Measurements from ENCODE around the gene LRRC30.

DNA sequence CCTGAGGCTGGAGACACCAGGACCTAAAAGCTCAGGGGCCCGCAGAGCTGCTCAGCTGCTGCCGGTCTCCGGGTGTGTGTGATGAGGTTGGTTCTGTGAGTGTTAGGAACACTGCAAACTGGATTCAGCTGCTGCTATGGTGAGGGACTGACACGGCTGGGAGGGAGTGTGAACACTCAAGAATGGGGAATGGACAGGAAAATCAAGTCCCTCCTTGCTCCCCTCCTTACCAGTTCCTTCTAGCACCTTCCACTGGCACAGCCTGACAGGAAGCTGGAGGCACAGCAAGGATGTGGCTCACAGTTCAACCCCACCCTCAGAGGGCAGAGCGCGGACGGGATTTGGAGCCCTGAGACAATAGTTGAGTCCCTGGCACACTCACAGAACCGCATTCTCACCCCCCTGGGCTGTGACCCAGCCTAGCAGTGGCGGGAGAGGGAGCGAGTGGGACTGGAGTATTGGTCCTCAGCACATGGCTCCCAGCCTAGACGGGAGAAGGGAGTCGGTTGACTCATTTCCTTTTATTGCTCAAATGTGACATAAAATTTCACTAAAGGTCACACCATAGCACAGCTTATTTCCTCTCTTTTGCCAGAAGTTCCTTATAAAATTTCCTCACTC, 42.5 kb downstream of the LRRC30 start:
- TF ChIP-seq, protein P1, sequence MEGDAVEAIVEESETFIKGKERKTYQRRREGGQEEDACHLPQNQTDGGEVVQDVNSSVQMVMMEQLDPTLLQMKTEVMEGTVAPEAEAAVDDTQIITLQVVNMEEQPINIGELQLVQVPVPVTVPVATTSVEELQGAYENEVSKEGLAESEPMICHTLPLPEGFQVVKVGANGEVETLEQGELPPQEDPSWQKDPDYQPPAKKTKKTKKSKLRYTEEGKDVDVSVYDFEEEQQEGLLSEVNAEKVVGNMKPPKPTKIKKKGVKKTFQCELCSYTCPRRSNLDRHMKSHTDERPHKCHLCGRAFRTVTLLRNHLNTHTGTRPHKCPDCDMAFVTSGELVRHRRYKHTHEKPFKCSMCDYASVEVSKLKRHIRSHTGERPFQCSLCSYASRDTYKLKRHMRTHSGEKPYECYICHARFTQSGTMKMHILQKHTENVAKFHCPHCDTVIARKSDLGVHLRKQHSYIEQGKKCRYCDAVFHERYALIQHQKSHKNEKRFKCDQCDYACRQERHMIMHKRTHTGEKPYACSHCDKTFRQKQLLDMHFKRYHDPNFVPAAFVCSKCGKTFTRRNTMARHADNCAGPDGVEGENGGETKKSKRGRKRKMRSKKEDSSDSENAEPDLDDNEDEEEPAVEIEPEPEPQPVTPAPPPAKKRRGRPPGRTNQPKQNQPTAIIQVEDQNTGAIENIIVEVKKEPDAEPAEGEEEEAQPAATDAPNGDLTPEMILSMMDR (IDR thresholded peaks at IDR 0.05): no peak
- no peak for TF ChIP-seq EZH2 (IDR thresholded peaks at IDR 0.05; ENCODE audit: borderline replicate concordance, insufficient read depth, low read depth, low read length, poor library complexity, severe bottlenecking)

Data from B cell (primary cell).